ENCODE measurements around the gene MAML3.

The MAML3 gene

GRCh38 chr4:140186651-140187315, 32.8 kb upstream of the MAML3 start:
- TF ChIP-seq CTCF (IDR thresholded peaks at IDR 0.05; ENCODE audit: low read depth, low read length, missing control alignments) = no peak
- H3K4me3 ChIP-seq (replicated peaks; ENCODE audit: low read depth, low read length) = no peak overlapping the region
- no peak for DNase-seq (ENCODE audit: extremely low read depth, low read depth)

DNA sequence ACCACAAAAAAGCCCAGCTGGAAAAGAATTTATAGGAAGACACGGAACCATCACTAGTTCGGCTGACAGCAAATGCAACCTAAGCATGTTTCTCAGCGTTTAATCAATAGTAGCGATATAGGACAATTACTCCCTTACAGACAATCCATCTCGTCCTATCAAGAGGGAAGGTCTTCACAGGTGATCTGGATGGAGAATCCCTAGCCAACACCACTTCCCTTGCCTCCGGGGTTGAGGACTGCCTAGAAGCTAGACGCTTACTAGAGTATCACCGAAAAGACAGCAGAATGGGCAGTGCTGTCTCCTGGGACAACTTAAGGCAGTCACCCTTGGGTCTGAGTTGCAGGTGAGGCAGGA, 32.1 kb upstream of the MAML3 start:
- TF ChIP-seq CTCF (IDR thresholded peaks at IDR 0.05; ENCODE audit: low read depth, low read length, missing control alignments) = no peak
- DNase-seq (ENCODE audit: extremely low read depth, low read depth) = no peak
- H3K4me3 ChIP-seq (replicated peaks; ENCODE audit: low read depth, low read length) = no peak overlapping the region

- no peak for TF ChIP-seq CTCF (IDR thresholded peaks at IDR 0.05; ENCODE audit: low read depth, low read length, missing control alignments)
- no peak overlapping the region for H3K4me3 ChIP-seq (replicated peaks; ENCODE audit: low read depth, low read length)
- no peak for DNase-seq (ENCODE audit: extremely low read depth, low read depth)
Measured at GRCh38 chr4:140185412-140186081, 31.6 kb upstream of the MAML3 start.

DNA sequence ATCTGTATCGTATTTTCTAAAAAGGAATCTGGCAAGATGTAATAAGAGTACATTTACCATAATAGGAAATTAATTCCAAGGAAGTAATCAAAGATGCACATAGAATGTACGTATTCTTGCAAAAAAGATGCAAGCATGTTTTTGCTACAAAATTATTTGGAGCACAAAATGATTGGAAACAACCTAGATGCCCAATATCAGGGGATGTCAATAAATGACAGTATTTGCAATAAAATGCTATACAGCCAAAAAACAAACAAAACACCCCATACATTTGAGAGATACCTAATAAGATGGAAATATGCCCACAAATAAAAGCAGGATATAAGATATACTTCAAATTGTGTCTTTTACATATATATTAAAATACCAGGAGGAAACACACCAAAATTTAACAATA, 29.3 kb upstream of the MAML3 start:
- DNase-seq (ENCODE audit: extremely low read depth, low read depth) = no peak
- no peak overlapping the region for H3K4me3 ChIP-seq (replicated peaks; ENCODE audit: low read depth, low read length)
- no peak for TF ChIP-seq CTCF (IDR thresholded peaks at IDR 0.05; ENCODE audit: low read depth, low read length, missing control alignments)

GRCh38 chr4:140180577-140180976, 26.6 kb upstream of the MAML3 start:
- no peak for TF ChIP-seq CTCF (IDR thresholded peaks at IDR 0.05; ENCODE audit: low read depth, low read length, missing control alignments)
- H3K4me3 ChIP-seq (replicated peaks; ENCODE audit: low read depth, low read length) = no peak overlapping the region
- DNase-seq (ENCODE audit: extremely low read depth, low read depth) = no peak

GRCh38 chr4:140176735-140177134, 22.8 kb upstream of the MAML3 start:
- no peak overlapping the region for H3K4me3 ChIP-seq (replicated peaks; ENCODE audit: low read depth, low read length)
- DNase-seq (ENCODE audit: extremely low read depth, low read depth) = peak; percentile 17
- no peak for TF ChIP-seq CTCF (IDR thresholded peaks at IDR 0.05; ENCODE audit: low read depth, low read length, missing control alignments)

Data from HFF-Myc (cell line).